GM12892 (cell line): ENCODE results near the gene TMEM127. TPM values are rescaled to one million over a fixed set of nuclear protein-coding genes. Genes with fewer than 3 reads are reported as not detected.
A peak's percentile ranks its signal among the peaks of the same experiment; 100 is the strongest.
"Not testable (repeated sequence)": the region's sequence is repeated elsewhere in the genome, so short reads cannot be mapped to it uniquely, and the experiment has no call there.

Experiments
- DNase-seq: peaks from one replicate; pipeline ENCODE4 v3.0.0; 2011; ENCODE audit not compliant: insufficient read length
- FAIRE-seq: peaks from 2 replicates; lab custom pipeline; 2011; peaks lifted over from hg19 to GRCh38; lab: Jason Lieb, UNC
- POLR2A ChIP-seq: IDR thresholded peaks from 2 replicates; pipeline ENCODE4 v1.6.1; 2011; ENCODE audit warnings: low read depth, low read length, control low read depth
- POLR2AphosphoS5 ChIP-seq: IDR thresholded peaks from 2 replicates; pipeline ENCODE4 v1.6.1; 2011; ENCODE audit warnings: low read depth, low read length, control low read depth
- TAF1 ChIP-seq: IDR thresholded peaks from 2 replicates; pipeline ENCODE4 v1.6.1; 2011; ENCODE audit warnings: low read depth, mild to moderate bottlenecking, control low read depth, low read length, borderline replicate concordance
- polyA plus RNA-seq: library from polyadenylated mRNA; unstranded; fragments of >200 nt; gene quantifications from one replicate; pipeline ENCODE4 v1.2.1, GENCODE V29; 2012; ENCODE audit warnings: missing spikeins, inconsistent platforms; ENCODE audit not compliant: missing spikeins

The TMEM127 gene, protein sequence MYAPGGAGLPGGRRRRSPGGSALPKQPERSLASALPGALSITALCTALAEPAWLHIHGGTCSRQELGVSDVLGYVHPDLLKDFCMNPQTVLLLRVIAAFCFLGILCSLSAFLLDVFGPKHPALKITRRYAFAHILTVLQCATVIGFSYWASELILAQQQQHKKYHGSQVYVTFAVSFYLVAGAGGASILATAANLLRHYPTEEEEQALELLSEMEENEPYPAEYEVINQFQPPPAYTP
- polyA plus RNA-seq: 9.1 TPM

GRCh38 chr2:96265840-96266679, at the start of gene TMEM127, which contains the start of gene CIAO1:
TSS of gene TMEM127 (minus strand) at chr2:96265997. CDS start at chr2:96265381, 616 bp downstream.
TSS of gene CIAO1 (plus strand) at chr2:96266225. CDS start at chr2:96266351, 126 bp downstream.
- TF ChIP-seq POLR2A: peak; percentile 80; the same call in 1 of the 2 replicates
- 0 out of 2 replicates have a peak, but pooled peaks have one; percentile 23 for TF ChIP-seq TAF1
- TF ChIP-seq POLR2AphosphoS5: peak; percentile 67; the same call in 1 of the 2 replicates
- FAIRE-seq (peak; percentile 95), DNase-seq (peak; percentile 98)

GRCh38 chr2:96315005-96315399, 49.2 kb upstream of the TMEM127 start:
- FAIRE-seq: no peak
- TF ChIP-seq POLR2AphosphoS5 (no peak), POLR2A (no peak), TAF1 (no peak)
- DNase-seq: no peak

- FAIRE-seq (no peak), DNase-seq (no peak)
- TF ChIP-seq POLR2AphosphoS5 (no peak), POLR2A (no peak), TAF1 (no peak)
Measured at GRCh38 chr2:96308248-96308647, 42.5 kb upstream of the TMEM127 start.

DNA sequence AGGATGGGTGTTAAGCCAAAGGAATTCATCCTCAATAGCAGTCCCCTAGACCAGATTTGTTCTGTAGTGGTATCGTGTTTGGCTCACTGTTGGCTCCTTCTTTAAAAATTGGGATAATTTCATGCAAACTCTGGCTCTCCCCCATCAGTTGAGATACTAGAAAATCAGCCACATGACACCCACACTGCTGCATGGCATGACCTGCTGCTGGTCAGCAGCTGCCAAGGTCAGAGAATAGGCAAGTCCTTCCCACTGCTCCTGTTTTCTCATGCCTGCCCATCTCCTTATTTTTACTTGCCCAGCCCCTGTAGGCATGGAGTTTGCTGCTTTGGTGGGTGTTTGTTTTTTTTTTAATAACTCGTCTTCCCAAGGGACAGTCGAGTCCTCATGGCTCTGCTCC, 40.6 kb upstream of the TMEM127 start:
- FAIRE-seq: no peak
- TF ChIP-seq POLR2A (no peak), POLR2AphosphoS5 (no peak)
- no peak for DNase-seq

- TF ChIP-seq POLR2AphosphoS5 (no peak), POLR2A (no peak), TAF1 (no peak)
- FAIRE-seq: no peak
- DNase-seq: no peak
Measured at GRCh38 chr2:96305979-96306308, 40.1 kb upstream of the TMEM127 start.

DNA sequence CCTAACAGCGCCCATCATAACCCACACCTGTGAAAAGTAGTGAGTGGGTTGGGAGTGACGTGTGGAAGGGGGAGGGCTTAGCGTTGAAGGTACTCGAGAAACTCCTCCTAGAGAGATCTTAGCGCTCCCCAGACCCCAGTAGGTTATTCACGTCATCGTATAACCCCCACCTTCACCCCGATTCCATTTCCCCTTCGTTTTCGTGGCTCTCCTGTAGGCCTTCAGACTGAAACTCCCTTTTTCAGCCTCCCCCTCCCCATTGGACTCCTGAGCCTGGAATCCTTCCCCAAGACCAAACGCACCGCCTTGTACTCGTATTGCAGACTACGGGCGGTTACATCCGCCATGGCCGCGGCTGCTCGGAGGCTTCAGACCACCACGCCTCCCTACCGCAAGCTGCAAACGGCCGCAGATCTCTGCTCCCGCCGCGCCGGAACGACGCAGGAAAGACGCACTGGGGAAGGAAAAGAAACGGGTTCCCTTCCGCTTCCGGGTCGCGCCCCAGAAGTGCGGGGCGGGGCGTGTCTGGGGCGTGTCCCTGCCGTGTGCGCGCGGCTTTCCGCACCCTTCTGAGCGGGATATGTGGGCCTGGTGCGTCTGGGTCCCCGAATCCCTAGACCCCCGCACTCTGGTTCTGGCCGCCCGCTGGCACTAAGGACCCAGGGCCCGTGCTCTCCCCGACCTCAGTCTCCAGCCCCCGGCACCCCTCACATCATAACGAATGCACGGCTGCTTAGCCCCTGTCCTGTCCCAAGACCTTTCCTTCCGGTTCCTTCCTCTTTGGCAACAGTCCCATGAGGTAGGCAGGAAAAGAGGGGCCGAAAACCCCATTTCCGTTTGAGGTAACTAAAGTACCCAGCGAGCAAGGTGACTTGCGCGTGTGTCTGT, 39.5 kb upstream of the TMEM127 start, which contains the start of gene SNRNP200:
TSS of gene SNRNP200 (minus strand) at position 456 of the 888 bp plus-strand sequence. CDS start at position 347, 109 bp downstream.
- TF ChIP-seq POLR2AphosphoS5 (peak; percentile 95), TAF1 (peak; percentile 67), POLR2A (peak; percentile 93)
- FAIRE-seq: peak; percentile 77
- peak; percentile 74 for DNase-seq

- FAIRE-seq (no peak), DNase-seq (no peak)
- no peak for TF ChIP-seq POLR2AphosphoS5
- no peak for TF ChIP-seq POLR2A
- no peak for TF ChIP-seq TAF1
Measured at GRCh38 chr2:96304606-96305005, 38.8 kb upstream of the TMEM127 start.

DNA sequence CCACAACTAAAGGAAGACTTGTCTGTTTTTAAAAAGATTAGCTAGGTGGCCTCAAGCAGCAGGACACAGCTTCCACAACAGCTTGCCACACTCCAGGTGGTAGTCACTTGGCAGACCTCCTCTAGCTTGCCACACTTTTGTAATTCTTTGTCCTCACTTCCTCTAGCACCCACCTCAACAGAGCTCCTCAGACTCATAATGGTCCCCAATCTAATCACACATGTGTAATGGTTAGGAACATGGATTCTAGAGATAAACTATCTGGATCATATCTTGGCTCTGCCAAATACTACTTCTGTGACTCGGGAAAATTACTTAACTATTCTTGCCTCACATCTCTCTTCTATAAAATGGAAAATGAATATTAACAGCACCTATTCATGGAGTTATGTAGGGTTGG, 36.1 kb upstream of the TMEM127 start:
- DNase-seq (no peak), FAIRE-seq (no peak)
- TF ChIP-seq TAF1 (no peak), POLR2AphosphoS5 (no peak), POLR2A (no peak)

DNA sequence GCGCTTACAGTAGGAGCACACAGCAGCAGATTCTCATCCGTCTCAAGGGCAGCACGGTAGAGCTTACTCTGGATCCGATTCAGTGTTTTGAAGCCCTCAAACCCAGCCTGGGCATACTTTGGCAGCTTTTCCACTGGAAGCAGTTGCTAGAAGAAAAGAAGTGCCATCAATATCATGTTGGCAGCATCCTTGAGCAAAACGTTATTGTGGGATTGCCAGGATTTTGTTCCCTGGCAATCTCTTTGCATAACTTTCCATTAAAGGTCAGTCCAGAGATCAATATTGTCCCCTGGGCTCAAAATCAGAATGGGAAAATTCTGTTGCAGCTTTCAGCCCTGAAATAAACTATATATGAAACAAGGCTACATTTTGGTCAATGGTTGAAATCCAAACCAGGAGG, 31.1 kb upstream of the TMEM127 start:
- no peak for TF ChIP-seq POLR2AphosphoS5
- TF ChIP-seq POLR2A: no peak
- no peak for TF ChIP-seq TAF1
- FAIRE-seq (no peak), DNase-seq (no peak)

GRCh38 chr2:96294271-96294670, 28.5 kb upstream of the TMEM127 start:
- not testable (repeated sequence) for FAIRE-seq

DNA sequence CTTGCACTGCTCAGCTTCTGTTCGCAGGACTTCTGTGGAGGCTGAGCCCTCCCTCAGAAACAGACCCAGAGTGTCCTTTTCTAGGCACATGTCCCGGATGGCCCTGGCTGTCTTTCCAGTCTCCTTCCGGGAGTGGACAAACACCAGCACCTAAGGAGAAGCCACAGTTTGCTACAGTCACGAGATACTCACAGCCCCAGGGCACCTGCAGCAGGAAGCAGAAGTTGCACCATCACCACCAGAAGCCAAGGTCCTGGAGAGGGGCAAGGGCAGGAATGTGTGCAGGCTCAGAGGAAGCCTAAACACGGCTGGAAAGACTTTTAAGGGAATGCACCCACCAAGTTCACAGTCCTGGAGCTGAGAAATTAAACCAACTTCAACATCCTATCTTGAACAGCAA, 26.0 kb upstream of the TMEM127 start:
- TF ChIP-seq TAF1: no peak
- no peak for TF ChIP-seq POLR2AphosphoS5
- no peak for TF ChIP-seq POLR2A
- FAIRE-seq: no peak
- no peak for DNase-seq

More at GRCh38 chr2:96294271-96294670, 28.5 kb upstream of the TMEM127 start:
- DNase-seq: not testable (repeated sequence)
